HFFc6 (cell line): ENCODE data around the gene HOXB3. TPM values are rescaled to one million over a fixed set of nuclear protein-coding genes. Genes with fewer than 3 reads are reported as not detected.

ENCODE experiments used
- DNase-seq: peaks from one replicate; pipeline ENCODE4 v3.0.0-alpha.2; 2018
- H3K27ac Mint-ChIP-seq: 2 replicates; pipeline ENCODE4 v1.8.0; 2020; ENCODE audit warnings: mild to moderate bottlenecking, mixed read lengths
- H3K27me3 Mint-ChIP-seq: 2 replicates; pipeline ENCODE4 v1.8.0; 2021; ENCODE audit warnings: mild to moderate bottlenecking, moderate library complexity, mixed read lengths; ENCODE audit not compliant: insufficient read depth
- H3K36me3 Mint-ChIP-seq: 2 replicates; pipeline ENCODE4 v1.8.0; 2021; ENCODE audit warnings: low read depth, mixed read lengths
- H3K4me1 Mint-ChIP-seq: 2 replicates; pipeline ENCODE4 v1.8.0; 2020; ENCODE audit warnings: low read depth, mixed read lengths
- H3K4me3 Mint-ChIP-seq: 2 replicates; pipeline ENCODE4 v1.8.0; 2020; ENCODE audit warnings: mild to moderate bottlenecking, moderate library complexity, mixed read lengths
- H3K9me3 Mint-ChIP-seq: 2 replicates; pipeline ENCODE4 v1.8.0; 2020; ENCODE audit warnings: mild to moderate bottlenecking, mixed read lengths
- total RNA-seq, 6 experiments: library from RNA; stranded (reverse); fragmentation: NEBNext Ultra II Directional; extraction: Animal tissue kit (Norgen Biotek cat#: 25700); gene quantifications; 2 replicates in 1 of 6; 3 replicates in 5 of 6; pipeline ENCODE4 v1.2.3, GENCODE V29; 2021
- TF ChIP-seq, protein P1 (sequence below): fragments of 200-600 bp; sonication (generic); IDR thresholded peaks from 2 replicates; pipeline ENCODE4 v1.5.0; 2021; ENCODE audit warnings: antibody characterized with exemption, mild to moderate bottlenecking

Gene HOXB3
- total RNA-seq, 6 experiments from 2014 or later: not detected

GRCh38 chr17:48544349-48545021 lies 45.6 kb downstream of the HOXB3 start:
- Mint-ChIP-seq H3K4me3 (no peak overlapping the region), H3K4me1 (no peaks in the 10 kb centered on the region), H3K36me3 (no peaks in the 10 kb centered on the region), H3K27me3 (peaks cover 71% of the 10 kb centered on the region), H3K9me3 (no peaks in the 10 kb centered on the region), H3K27ac (no peak overlapping the region)
- no peak for DNase-seq
- TF ChIP-seq, protein P1, sequence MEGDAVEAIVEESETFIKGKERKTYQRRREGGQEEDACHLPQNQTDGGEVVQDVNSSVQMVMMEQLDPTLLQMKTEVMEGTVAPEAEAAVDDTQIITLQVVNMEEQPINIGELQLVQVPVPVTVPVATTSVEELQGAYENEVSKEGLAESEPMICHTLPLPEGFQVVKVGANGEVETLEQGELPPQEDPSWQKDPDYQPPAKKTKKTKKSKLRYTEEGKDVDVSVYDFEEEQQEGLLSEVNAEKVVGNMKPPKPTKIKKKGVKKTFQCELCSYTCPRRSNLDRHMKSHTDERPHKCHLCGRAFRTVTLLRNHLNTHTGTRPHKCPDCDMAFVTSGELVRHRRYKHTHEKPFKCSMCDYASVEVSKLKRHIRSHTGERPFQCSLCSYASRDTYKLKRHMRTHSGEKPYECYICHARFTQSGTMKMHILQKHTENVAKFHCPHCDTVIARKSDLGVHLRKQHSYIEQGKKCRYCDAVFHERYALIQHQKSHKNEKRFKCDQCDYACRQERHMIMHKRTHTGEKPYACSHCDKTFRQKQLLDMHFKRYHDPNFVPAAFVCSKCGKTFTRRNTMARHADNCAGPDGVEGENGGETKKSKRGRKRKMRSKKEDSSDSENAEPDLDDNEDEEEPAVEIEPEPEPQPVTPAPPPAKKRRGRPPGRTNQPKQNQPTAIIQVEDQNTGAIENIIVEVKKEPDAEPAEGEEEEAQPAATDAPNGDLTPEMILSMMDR: no peak

GRCh38 chr17:48543854-48544348 lies 46.1 kb downstream of the HOXB3 start:
- H3K9me3 Mint-ChIP-seq: no peaks in the 10 kb centered on the region
- DNase-seq: no peak
- no peaks in the 10 kb centered on the region for H3K36me3 Mint-ChIP-seq
- peaks cover 76% of the 10 kb centered on the region for H3K27me3 Mint-ChIP-seq
- TF ChIP-seq, protein P1: no peak
- H3K4me1 Mint-ChIP-seq: no peaks in the 10 kb centered on the region
- no peak overlapping the region for H3K4me3 Mint-ChIP-seq
- H3K27ac Mint-ChIP-seq: no peak overlapping the region

- DNase-seq: no peak
- H3K4me1 Mint-ChIP-seq: no peaks in the 10 kb centered on the region
- H3K9me3 Mint-ChIP-seq: no peaks in the 10 kb centered on the region
- H3K36me3 Mint-ChIP-seq: no peaks in the 10 kb centered on the region
- H3K27me3 Mint-ChIP-seq: peaks cover 72% of the 10 kb centered on the region
- H3K4me3 Mint-ChIP-seq: 0 out of 2 replicates have a peak overlapping the region, but pooled peaks have one; percentile 34
- H3K27ac Mint-ChIP-seq: no peak overlapping the region
- TF ChIP-seq, protein P1: no peak
Observed at GRCh38 chr17:48543107-48543853, 46.8 kb downstream of the HOXB3 start.

- no peak for DNase-seq
- Mint-ChIP-seq H3K27ac (no peak overlapping the region), H3K36me3 (no peaks in the 10 kb centered on the region), H3K4me3 (no peak overlapping the region), H3K9me3 (no peaks in the 10 kb centered on the region), H3K4me1 (no peaks in the 10 kb centered on the region), H3K27me3 (peaks cover 68% of the 10 kb centered on the region)
- TF ChIP-seq, protein P1: no peak
Observed at GRCh38 chr17:48542698-48543106, 47.3 kb downstream of the HOXB3 start.

DNA sequence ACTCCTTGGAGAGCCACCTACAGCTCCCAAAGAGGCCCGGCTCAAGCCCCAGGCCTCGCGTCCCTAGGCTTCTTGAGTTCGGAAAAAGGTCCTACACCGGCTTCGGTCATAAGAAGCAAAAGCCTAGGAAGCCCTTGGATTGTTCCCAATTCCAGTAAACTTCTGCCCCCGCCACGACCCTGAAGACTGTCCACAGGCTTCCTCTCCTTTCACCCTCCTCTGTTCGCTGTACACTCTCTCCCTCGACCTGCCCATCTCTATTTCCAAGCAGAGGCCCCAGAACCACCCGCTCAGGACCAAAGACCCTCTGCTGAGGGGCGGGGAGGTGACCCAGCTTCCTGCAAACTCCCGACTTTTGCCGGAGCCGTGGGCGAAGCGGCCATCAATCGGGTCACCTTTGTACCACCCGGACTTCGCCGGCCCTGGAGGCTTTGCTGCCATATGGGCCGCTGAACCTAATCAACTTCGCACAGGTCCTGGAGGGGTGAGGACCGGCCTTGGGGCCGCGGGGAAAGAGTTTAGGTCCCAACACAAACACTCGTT lies 47.9 kb downstream of the HOXB3 start:
- H3K27ac Mint-ChIP-seq: no peak overlapping the region
- no peaks in the 10 kb centered on the region for H3K36me3 Mint-ChIP-seq
- TF ChIP-seq, protein P1: no peak
- peaks cover 65% of the 10 kb centered on the region for H3K27me3 Mint-ChIP-seq
- peaks cover 3% of the 10 kb centered on the region; the same call in 1 of the 2 replicates for H3K4me1 Mint-ChIP-seq
- H3K4me3 Mint-ChIP-seq: no peak overlapping the region
- no peaks in the 10 kb centered on the region for H3K9me3 Mint-ChIP-seq
- no peak for DNase-seq
